HepG2 (cell line): ENCODE data around the gene KDM3A. TPM values are rescaled to one million over a fixed set of nuclear protein-coding genes. Genes with fewer than 3 reads are reported as not detected.

Experiments
- ATAC-seq: fragments of 200-7000 bp; cut with Tn5 transposase; 3 replicates; pipeline ENCODE4 v1.9.1; 2020; ENCODE audit warnings: mild to moderate bottlenecking, moderate library complexity
- BruUV-seq: library from RNA; stranded (reverse); fragments of 400-500 nt; replicated peaks from 2 replicates; lab custom pipeline; 2021; lab: Mats Ljungman, UMichigan
- CTCF ChIA-PET: fragments of 300-600 bp; formaldehyde crosslinking; extraction: SDS; loops from one replicate; lab custom pipeline; 2021; ENCODE audit warnings: low total read pairs, inconsistent platforms, low intra/inter-chr PET ratio; lab: Yijun Ruan, JAX
- POLR2A ChIA-PET: fragments of 350-600 bp; sonication (Branson Sonifier 250); formaldehyde crosslinking; loops from one replicate; lab custom pipeline; 2020; ENCODE audit warnings: antibody characterized with exemption, inconsistent platforms; lab: Yijun Ruan, JAX
- DNase-seq: peaks from one replicate; pipeline ENCODE4 v3.0.0-alpha.2; 2015; ENCODE audit warnings: low spot score
- FAIRE-seq: peaks from 3 replicates; lab custom pipeline; 2011; peaks lifted over from hg19 to GRCh38; lab: Jason Lieb, UNC
- H2AFZ ChIP-seq: one replicate; pipeline ENCODE4 v1.6.1; 2011; ENCODE audit warnings: low read length, inconsistent platforms
- H3K27ac ChIP-seq: fragments of 300-600 bp; 3 replicates; pipeline ENCODE4 v1.8.0; 2011; ENCODE audit warnings: mixed run types, mild to moderate bottlenecking, mixed read lengths, low read length, inconsistent platforms; ENCODE audit not compliant: insufficient read depth; ENCODE audit errors: extremely low read length
- H3K27me3 ChIP-seq, 2 experiments: fragments of 200-600 bp in 1 of 2; 2 replicates in 1 of 2; 3 replicates in 1 of 2; pipeline versions ENCODE4 v1.6.0 to v1.8.0; 2011; ENCODE audit warnings: low read length in 2 of 2, mild to moderate bottlenecking in 2 of 2, moderate library complexity in 2 of 2, inconsistent platforms in 1 of 2; ENCODE audit not compliant: insufficient read depth in 2 of 2, control insufficient read depth in 1 of 2
- H3K36me3 ChIP-seq, 2 experiments: fragments of 200-600 bp in 1 of 2; replicated peaks in 1 of 2; 2 replicates in 1 of 2; 3 replicates in 1 of 2; pipeline versions ENCODE4 v1.5.1 to v1.8.0; 2011; ENCODE audit warnings: low read length in 2 of 2, inconsistent platforms in 1 of 2; ENCODE audit not compliant: insufficient read depth in 2 of 2, control insufficient read depth in 1 of 2
- H3K4me1 ChIP-seq: 2 replicates; pipeline ENCODE4 v1.5.1; 2012; ENCODE audit warnings: low read length, inconsistent platforms; ENCODE audit not compliant: insufficient read depth
- H3K4me2 ChIP-seq: 2 replicates; pipeline ENCODE4 v1.6.0; 2011; ENCODE audit warnings: low read depth, low read length, inconsistent platforms
- H3K4me3 ChIP-seq, 3 experiments: fragments of 200-600 bp in 1 of 3; sonication (generic), shearing (Covaris generic) in 1 of 3; replicated peaks in 1 of 3; 2 replicates each; pipeline ENCODE4 v1.5.1; 2011 to 2016; ENCODE audit warnings: low read length in 3 of 3, inconsistent platforms in 2 of 3, low read depth in 2 of 3, mild to moderate bottlenecking in 2 of 3, control low read depth in 1 of 3, mixed read lengths in 1 of 3; ENCODE audit not compliant: insufficient read depth in 1 of 3
- H3K79me2 ChIP-seq: one replicate; pipeline ENCODE4 v1.6.1; 2011; ENCODE audit warnings: low read length, inconsistent platforms; ENCODE audit not compliant: insufficient read depth
- H3K9ac ChIP-seq: 2 replicates; pipeline ENCODE4 v1.6.0; 2011; ENCODE audit warnings: mild to moderate bottlenecking, low read depth, low read length, inconsistent platforms; ENCODE audit not compliant: insufficient read depth
- H3K9me3 ChIP-seq: 2 replicates; pipeline ENCODE4 v1.5.1; 2012; ENCODE audit warnings: mild to moderate bottlenecking, low read length
- H4K20me1 ChIP-seq: 2 replicates; pipeline ENCODE4 v1.6.0; 2011; ENCODE audit warnings: inconsistent platforms, mild to moderate bottlenecking, low read length, moderate library complexity; ENCODE audit not compliant: insufficient read depth
- JDP2 ChIP-seq: sonication (generic); formaldehyde crosslinking; IDR thresholded peaks from 2 replicates; pipeline ENCODE4 v1.8.1; 2022; ENCODE audit warnings: missing genetic modification reagents, borderline replicate concordance
- JUND ChIP-seq: sonication (generic); formaldehyde crosslinking; IDR thresholded peaks from 2 replicates; pipeline ENCODE4 v1.8.0; 2022; ENCODE audit warnings: mild to moderate bottlenecking, missing genetic modification reagents
- KLF11 ChIP-seq: IDR thresholded peaks from 2 replicates; pipeline ENCODE4 v1.6.1; 2016; ENCODE audit warnings: missing compliant biosample characterization
- MAZ ChIP-seq, 2 experiments: sonication (generic) in 1 of 2; formaldehyde crosslinking in 1 of 2; IDR thresholded peaks; 2 replicates each; pipeline versions ENCODE4 v1.5.0 to v1.6.1; 2012 to 2020; ENCODE audit warnings: low read depth in 2 of 2, mild to moderate bottlenecking in 2 of 2, borderline replicate concordance in 1 of 2, improper control_type of control experiment in 1 of 2, low read length in 1 of 2, missing genetic modification reagents in 1 of 2, moderate library complexity in 1 of 2
- MZF1 ChIP-seq: sonication (generic); formaldehyde crosslinking; IDR thresholded peaks from 2 replicates; pipeline ENCODE4 v1.8.1; 2023; ENCODE audit warnings: mild to moderate bottlenecking, missing genetic modification reagents, borderline replicate concordance
- NFATC3 ChIP-seq: sonication (generic); formaldehyde crosslinking; IDR thresholded peaks from 2 replicates; pipeline ENCODE4 v1.5.1; 2020; ENCODE audit warnings: mild to moderate bottlenecking, missing genetic modification reagents
- ZNF317 ChIP-seq: sonication (generic); formaldehyde crosslinking; IDR thresholded peaks from 2 replicates; pipeline ENCODE4 v1.5.0; 2020; ENCODE audit warnings: mild to moderate bottlenecking, missing genetic modification reagents
- WGBS: methylation state at CpG from one replicate; pipeline ENCODE4 v1.1.6; 2017; ENCODE audit warnings: low lambda C conversion rate; 5-methylcytosine and 5-hydroxymethylcytosine counted together
- in situ Hi-C: cut with HindIII; loops from 2 replicates; pipeline ENCODE4 v1.10.0; 2017; ENCODE audit warnings: low pct_unique_long_range_greater_than_20kb; ENCODE audit not compliant: extremely low pct_ligation_motif_present
- intact Hi-C: fragments of 100-400 bp; cut with micrococcal nuclease; formaldehyde crosslinking; loops from one replicate; pipeline ENCODE4 v1.10.0; 2022; ENCODE audit not compliant: unreplicated experiment
- polyA plus RNA-seq, 8 experiments: library from polyadenylated mRNA; depleted of rRNA in 3 of 8; stranded (reverse) in 7 of 8; unstranded in 1 of 8; fragments of >200 nt; fragmentation: Illumina TruSeq in 4 of 8; extraction: Trizol in 4 of 8; gene quantifications; 2 replicates each; pipeline versions ENCODE4 v1.2.1 to v1.2.3, GENCODE V29; 2011 to 2016; ENCODE audit warnings: low read depth in 4 of 8, missing spikeins in 1 of 8, mixed read lengths in 1 of 8; ENCODE audit not compliant: insufficient read depth in 1 of 8
- total RNA-seq, 5 experiments: library from RNA; depleted of rRNA; stranded (reverse); fragments of >200 nt; fragmentation: Illumina TruSeq; extraction: Trizol; gene quantifications; 2 replicates each; pipeline ENCODE4 v1.2.3, GENCODE V29; 2016; ENCODE audit warnings: low read depth in 1 of 5
- TF ChIP-seq, protein P1 (sequence below): sonication (generic); formaldehyde crosslinking; IDR thresholded peaks from 2 replicates; pipeline ENCODE4 v1.5.0; 2020; ENCODE audit warnings: mild to moderate bottlenecking, missing genetic modification reagents
- TF ChIP-seq, protein P2 (sequence below): sonication (generic); formaldehyde crosslinking; IDR thresholded peaks from 2 replicates; pipeline ENCODE4 v1.5.0; 2020; ENCODE audit warnings: mild to moderate bottlenecking, missing genetic modification reagents

Gene KDM3A
- total and polyA plus RNA-seq, 2 of the 13 experiments (the other 11 are each of a cell fraction or from before 2014, with no cell fraction given), result 21.0 to 70.2 TPM

DNA sequence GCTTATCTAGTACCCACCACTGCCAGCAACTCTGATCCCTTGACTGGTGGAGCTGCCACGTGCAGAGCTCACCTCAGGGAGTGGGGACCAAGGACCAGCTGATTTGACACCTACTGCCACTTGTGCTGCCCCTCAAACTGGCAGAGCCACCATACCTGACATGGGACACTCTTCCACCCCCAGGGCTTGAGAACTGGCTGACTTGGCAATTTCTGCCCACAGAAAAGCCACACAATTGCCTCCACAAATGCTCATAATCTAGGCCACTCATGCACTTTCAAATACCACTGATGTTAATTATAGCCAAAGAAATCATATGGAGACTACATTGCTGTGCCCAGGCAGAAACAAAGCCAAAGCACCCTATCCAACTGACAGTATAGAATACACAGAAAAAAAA, 11.8 kb upstream of the KDM3A start (continued):
- TF ChIP-seq, protein P1, sequence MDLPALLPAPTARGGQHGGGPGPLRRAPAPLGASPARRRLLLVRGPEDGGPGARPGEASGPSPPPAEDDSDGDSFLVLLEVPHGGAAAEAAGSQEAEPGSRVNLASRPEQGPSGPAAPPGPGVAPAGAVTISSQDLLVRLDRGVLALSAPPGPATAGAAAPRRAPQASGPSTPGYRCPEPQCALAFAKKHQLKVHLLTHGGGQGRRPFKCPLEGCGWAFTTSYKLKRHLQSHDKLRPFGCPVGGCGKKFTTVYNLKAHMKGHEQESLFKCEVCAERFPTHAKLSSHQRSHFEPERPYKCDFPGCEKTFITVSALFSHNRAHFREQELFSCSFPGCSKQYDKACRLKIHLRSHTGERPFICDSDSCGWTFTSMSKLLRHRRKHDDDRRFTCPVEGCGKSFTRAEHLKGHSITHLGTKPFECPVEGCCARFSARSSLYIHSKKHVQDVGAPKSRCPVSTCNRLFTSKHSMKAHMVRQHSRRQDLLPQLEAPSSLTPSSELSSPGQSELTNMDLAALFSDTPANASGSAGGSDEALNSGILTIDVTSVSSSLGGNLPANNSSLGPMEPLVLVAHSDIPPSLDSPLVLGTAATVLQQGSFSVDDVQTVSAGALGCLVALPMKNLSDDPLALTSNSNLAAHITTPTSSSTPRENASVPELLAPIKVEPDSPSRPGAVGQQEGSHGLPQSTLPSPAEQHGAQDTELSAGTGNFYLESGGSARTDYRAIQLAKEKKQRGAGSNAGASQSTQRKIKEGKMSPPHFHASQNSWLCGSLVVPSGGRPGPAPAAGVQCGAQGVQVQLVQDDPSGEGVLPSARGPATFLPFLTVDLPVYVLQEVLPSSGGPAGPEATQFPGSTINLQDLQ, result no peak

DNA sequence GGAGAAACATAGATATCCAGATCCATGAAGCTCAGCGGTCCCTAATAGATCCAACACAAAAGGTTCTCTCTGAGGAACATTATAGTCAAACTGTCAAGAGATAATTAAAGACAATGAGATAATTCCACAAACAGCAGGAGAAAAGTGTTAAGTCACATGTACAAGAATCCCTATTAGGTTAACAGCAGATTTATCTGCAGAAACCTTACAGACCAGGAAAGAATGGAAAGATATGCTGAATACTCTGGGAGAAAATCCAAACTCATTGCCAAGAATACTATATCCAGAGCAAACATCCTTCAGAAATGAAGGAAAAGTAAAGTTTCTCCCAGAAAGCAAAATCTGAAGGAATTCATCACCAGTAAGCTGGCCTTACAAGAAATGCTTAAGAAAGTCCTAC, 10.8 kb upstream of the KDM3A start:
- Histone ChIP-seq H3K9ac (no peak overlapping the region), H3K4me1 (no peaks in the 10 kb centered on the region), H3K36me3 (no peaks in the 10 kb centered on the region), H2AFZ (no peak overlapping the region), H3K4me3 (no peak overlapping the region), H3K4me2 (no peak overlapping the region)
- CTCF ChIA-PET, result no interaction called here
- DNase-seq (no peak), ATAC-seq (no peak)
- no peak for TF ChIP-seq JDP2 (CRISPR knock-in tag)
- TF ChIP-seq ZNF317 (CRISPR knock-in tag), result peak; percentile 64; the same call in 1 of the 2 replicates
- TF ChIP-seq, all 625 proteins: peak for 1
- intact Hi-C loops, result no loop called here
- WGBS, result 38% methylated on average over 1 of the region's 1 CpG
- no peak for FAIRE-seq
- Histone ChIP-seq H3K79me2 (no peaks in the 10 kb centered on the region), H3K9me3 (no peaks in the 10 kb centered on the region), H3K27me3 (peaks cover 1 to 32% of the 10 kb centered on the region in 2 experiments; a peak in 3 of 5 replicates), H3K27ac (no peak overlapping the region), H4K20me1 (no peaks in the 10 kb centered on the region)
- in situ Hi-C loops, result no loop called here
- no TSS peak for BruUV-seq
- POLR2A ChIA-PET, result no interaction called here

DNA sequence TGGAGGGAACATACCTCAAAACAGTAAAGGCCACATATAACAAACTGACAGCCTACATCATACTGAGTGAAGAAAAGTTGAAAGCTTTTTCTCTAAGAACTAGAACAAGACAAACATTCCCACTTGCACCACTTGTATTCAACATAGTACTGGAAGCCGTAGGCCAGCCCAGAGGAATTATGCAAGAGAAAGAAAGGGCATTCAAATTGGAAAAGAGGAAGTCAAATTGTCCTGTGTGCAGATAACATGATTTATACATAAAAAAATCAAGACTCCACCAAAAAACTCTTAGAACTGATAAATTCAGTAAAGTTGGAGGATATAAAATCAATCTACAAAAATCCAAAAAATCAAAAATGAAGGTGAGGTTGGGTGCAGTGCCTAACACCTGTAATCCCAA, 8.0 kb upstream of the KDM3A start:
- no peaks in the 10 kb centered on the region for H3K36me3 ChIP-seq
- WGBS, result 2% methylated on average over 1 of the region's 1 CpG
- in situ Hi-C loops (no loop called here), intact Hi-C loops (no loop called here)
- H3K27ac ChIP-seq, result no peak overlapping the region
- BruUV-seq, result no TSS peak
- ChIA-PET POLR2A (no interaction called here), CTCF (no interaction called here)
- H3K4me1 ChIP-seq, result no peaks in the 10 kb centered on the region
- DNase-seq (no peak), ATAC-seq (no peak), FAIRE-seq (no peak)
- no peaks in the 10 kb centered on the region for H4K20me1 ChIP-seq
- H3K9me3 ChIP-seq, result peaks cover 10% of the 10 kb centered on the region
- H3K27me3 ChIP-seq, result peaks cover 0 to 22% of the 10 kb centered on the region in 2 experiments; a peak in 2 of 5 replicates
- no peak overlapping the region for H3K4me3 ChIP-seq
- no peak overlapping the region for H2AFZ ChIP-seq
- no peaks in the 10 kb centered on the region for H3K79me2 ChIP-seq
- no peak overlapping the region for H3K9ac ChIP-seq
- H3K4me2 ChIP-seq, result no peak overlapping the region
- TF ChIP-seq MZF1 (CRISPR knock-in tag) (no peak), MAZ (IDR thresholded peaks at IDR 0.05; ENCODE audit: borderline replicate concordance, low read depth, low read length) (no peak), MAZ (CRISPR knock-in tag; IDR thresholded peaks at IDR 0.05; ENCODE audit: low read depth) (no peak), NFATC3 (no peak), JUND (no peak), KLF11 (CRISPR knock-in tag) (no peak)
- TF ChIP-seq, protein P2, sequence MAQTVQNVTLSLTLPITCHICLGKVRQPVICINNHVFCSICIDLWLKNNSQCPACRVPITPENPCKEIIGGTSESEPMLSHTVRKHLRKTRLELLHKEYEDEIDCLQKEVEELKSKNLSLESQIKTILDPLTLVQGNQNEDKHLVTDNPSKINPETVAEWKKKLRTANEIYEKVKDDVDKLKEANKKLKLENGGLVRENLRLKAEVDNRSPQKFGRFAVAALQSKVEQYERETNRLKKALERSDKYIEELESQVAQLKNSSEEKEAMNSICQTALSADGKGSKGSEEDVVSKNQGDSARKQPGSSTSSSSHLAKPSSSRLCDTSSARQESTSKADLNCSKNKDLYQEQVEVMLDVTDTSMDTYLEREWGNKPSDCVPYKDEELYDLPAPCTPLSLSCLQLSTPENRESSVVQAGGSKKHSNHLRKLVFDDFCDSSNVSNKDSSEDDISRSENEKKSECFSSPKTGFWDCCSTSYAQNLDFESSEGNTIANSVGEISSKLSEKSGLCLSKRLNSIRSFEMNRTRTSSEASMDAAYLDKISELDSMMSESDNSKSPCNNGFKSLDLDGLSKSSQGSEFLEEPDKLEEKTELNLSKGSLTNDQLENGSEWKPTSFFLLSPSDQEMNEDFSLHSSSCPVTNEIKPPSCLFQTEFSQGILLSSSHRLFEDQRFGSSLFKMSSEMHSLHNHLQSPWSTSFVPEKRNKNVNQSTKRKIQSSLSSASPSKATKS, result no peak
